ENCODE measurements around the gene THAP9. TPM values are rescaled to one million over a fixed set of nuclear protein-coding genes. Genes with fewer than 3 reads are reported as not detected.

THAP9 gene
- total RNA-seq, 2 donors from 2014 or later, result 2.7 to 3.9 TPM

GRCh38 chr4:82947498-82947897 lies 47.0 kb downstream of the THAP9 start:
- Histone ChIP-seq H3K4me3 (no peak overlapping the region), H3K4me1 (ENCODE audit: control insufficient read depth in 1 of 2, low read depth in 2 of 2) (no peaks in the 10 kb centered on the region), H3K27me3 (replicated peaks; ENCODE audit: insufficient read depth) (no peaks in the 10 kb centered on the region), H3K27ac (no peak overlapping the region), H3K36me3 (peaks cover 2% of the 10 kb centered on the region), H3K9me3 (no peaks in the 10 kb centered on the region)
- no peak for TF ChIP-seq CTCF (IDR thresholded peaks at IDR 0.05)
- no peak for DNase-seq (ENCODE audit: low spot score)
- no peak for ATAC-seq (ENCODE audit: insufficient number of reproducible peaks, low FRiP score, low read depth)

GRCh38 chr4:82948647-82949204 lies 48.2 kb downstream of the THAP9 start:
- Histone ChIP-seq H3K9me3 (no peaks in the 10 kb centered on the region), H3K27me3 (replicated peaks; ENCODE audit: insufficient read depth) (no peaks in the 10 kb centered on the region), H3K27ac (no peak overlapping the region), H3K36me3 (peaks cover 2% of the 10 kb centered on the region), H3K4me3 (no peak overlapping the region), H3K4me1 (ENCODE audit: control insufficient read depth in 1 of 2, low read depth in 2 of 2) (no peaks in the 10 kb centered on the region)
- ATAC-seq (ENCODE audit: insufficient number of reproducible peaks, low FRiP score, low read depth) (no peak), DNase-seq (ENCODE audit: low spot score) (no peak)
- TF ChIP-seq CTCF (IDR thresholded peaks at IDR 0.05), result no peak

GRCh38 chr4:82951196-82951595 lies 50.7 kb downstream of the THAP9 start:
- Histone ChIP-seq H3K36me3 (no peaks in the 10 kb centered on the region), H3K4me1 (ENCODE audit: control insufficient read depth in 1 of 2, low read depth in 2 of 2) (no peaks in the 10 kb centered on the region), H3K27me3 (replicated peaks; ENCODE audit: insufficient read depth) (no peaks in the 10 kb centered on the region), H3K9me3 (no peaks in the 10 kb centered on the region), H3K27ac (no peak overlapping the region), H3K4me3 (no peak overlapping the region)
- ATAC-seq (ENCODE audit: insufficient number of reproducible peaks, low FRiP score, low read depth) (no peak), DNase-seq (ENCODE audit: low spot score) (no peak)
- no peak for TF ChIP-seq CTCF (IDR thresholded peaks at IDR 0.05)

GRCh38 chr4:82954212-82954611 lies 53.7 kb downstream of the THAP9 start:
- no peak for TF ChIP-seq CTCF (IDR thresholded peaks at IDR 0.05)
- Histone ChIP-seq H3K4me3 (no peak overlapping the region), H3K36me3 (no peaks in the 10 kb centered on the region), H3K27me3 (replicated peaks; ENCODE audit: insufficient read depth) (no peaks in the 10 kb centered on the region), H3K9me3 (no peaks in the 10 kb centered on the region), H3K27ac (no peak overlapping the region), H3K4me1 (ENCODE audit: control insufficient read depth in 1 of 2, low read depth in 2 of 2) (no peaks in the 10 kb centered on the region)
- ATAC-seq (ENCODE audit: insufficient number of reproducible peaks, low FRiP score, low read depth) (no peak), DNase-seq (ENCODE audit: low spot score) (no peak)

GRCh38 chr4:82957045-82957444 lies 56.5 kb downstream of the THAP9 start:
- no peaks in the 10 kb centered on the region for H3K4me1 ChIP-seq (ENCODE audit: control insufficient read depth in 1 of 2, low read depth in 2 of 2)
- no peaks in the 10 kb centered on the region for H3K36me3 ChIP-seq
- no peaks in the 10 kb centered on the region for H3K27me3 ChIP-seq (replicated peaks; ENCODE audit: insufficient read depth)
- H3K27ac ChIP-seq, result no peak overlapping the region
- H3K9me3 ChIP-seq, result no peaks in the 10 kb centered on the region
- TF ChIP-seq CTCF (IDR thresholded peaks at IDR 0.05), result no peak
- ATAC-seq (ENCODE audit: insufficient number of reproducible peaks, low FRiP score, low read depth), result no peak
- DNase-seq (ENCODE audit: low spot score), result no peak
- no peak overlapping the region for H3K4me3 ChIP-seq

Data from thoracic aorta (tissue), 2 donors.